Sigmoid colon (tissue), 7 donors: ENCODE data around the gene HPS1. TPM values are rescaled to one million over a fixed set of nuclear protein-coding genes. Genes with fewer than 3 reads are reported as not detected.
A peak's percentile ranks its signal among the peaks of the same experiment; 100 is the strongest.

ENCODE experiments used
- DNase-seq: peaks from one replicate; pipeline ENCODE4 v3.0.0-alpha.2; 2019
- H3K27ac ChIP-seq, 4 donors: fragments of 200-600 bp; sonication (generic); one replicate each; pipeline ENCODE4 v1.5.1; 2016 to 2019; ENCODE audit warnings: mild to moderate bottlenecking in 1 of 4
- H3K27me3 ChIP-seq, 3 donors: fragments of 200-600 bp; sonication (generic); one replicate each; pipeline ENCODE4 v1.5.1; 2019; ENCODE audit warnings: mild to moderate bottlenecking in 1 of 3
- H3K36me3 ChIP-seq, 4 donors: fragments of 200-600 bp; sonication (generic); one replicate each; pipeline ENCODE4 v1.5.1; 2016 to 2019
- H3K4me1 ChIP-seq, 4 donors: fragments of 200-600 bp; sonication (generic); one replicate each; pipeline ENCODE4 v1.5.1; 2017 to 2019
- H3K4me3 ChIP-seq, 4 donors: fragments of 200-600 bp; sonication (generic); one replicate each; pipeline ENCODE4 v1.5.1; 2017 to 2019; ENCODE audit warnings: mild to moderate bottlenecking in 2 of 4, moderate library complexity in 1 of 4
- H3K9me3 ChIP-seq, 4 donors: fragments of 200-600 bp in 3 of 4; sonication (generic) in 3 of 4; one replicate each; pipeline versions ENCODE4 v1.5.1 to v1.6.1; 2013 to 2019
- EP300 ChIP-seq, 4 donors: sonication (generic); formaldehyde crosslinking; IDR thresholded peaks; one replicate each; pipeline ENCODE4 v1.6.1; 2017; ENCODE audit warnings: antibody characterized with exemption in 4 of 4
- POLR2A ChIP-seq, 2 donors: fragments of 450-650 bp; IDR thresholded peaks; one replicate each; pipeline ENCODE4 v1.6.1; 2016; ENCODE audit warnings: antibody characterized with exemption in 2 of 2, mild to moderate bottlenecking in 2 of 2, moderate library complexity in 2 of 2
- POLR2AphosphoS5 ChIP-seq, 4 donors: sonication (generic); formaldehyde crosslinking; IDR thresholded peaks; one replicate each; pipeline ENCODE4 v1.6.1; 2017; ENCODE audit warnings: antibody characterized with exemption in 4 of 4
- WGBS, 2 donors: extraction: QIAGEN DNeasy Blood & Tissue Kit; methylation state at CpG; one replicate each; pipeline ENCODE4 v1.1.7; 2013; 5-methylcytosine and 5-hydroxymethylcytosine counted together
- intact Hi-C: fragments of 100-400 bp; cut with DNase I; formaldehyde crosslinking; loops from one replicate; pipeline ENCODE4 v1.15.1; 2023
- polyA plus RNA-seq, 3 donors: library from polyadenylated mRNA; stranded (reverse); fragments of 200-250 nt; gene quantifications; one replicate each; pipeline ENCODE4 v1.2.3, GENCODE V29; 2013
- total RNA-seq, 4 donors: library from RNA; depleted of rRNA; stranded (reverse); fragments of >200 nt; gene quantifications; one replicate each; pipeline ENCODE4 v1.1.0, GENCODE V29; 2016
- TF ChIP-seq, protein P1 (sequence below), 4 experiments: fragments of 450-650 bp in 3 of 4; fragments of 200-600 bp in 1 of 4; IDR thresholded peaks; one replicate each; pipeline ENCODE4 v1.5.1; 2016 to 2019; ENCODE audit warnings: antibody characterized with exemption in 4 of 4, mild to moderate bottlenecking in 3 of 4, moderate library complexity in 2 of 4
- donor health status: healthy with polysubstance abuse.
- donor health status: Bipolar disorder and iron deficiency.
- donor health status: healthy.

Gene HPS1
- total and polyA plus RNA-seq, 7 donors: 44.7 to 93.1 (median 70.7) TPM

DNA sequence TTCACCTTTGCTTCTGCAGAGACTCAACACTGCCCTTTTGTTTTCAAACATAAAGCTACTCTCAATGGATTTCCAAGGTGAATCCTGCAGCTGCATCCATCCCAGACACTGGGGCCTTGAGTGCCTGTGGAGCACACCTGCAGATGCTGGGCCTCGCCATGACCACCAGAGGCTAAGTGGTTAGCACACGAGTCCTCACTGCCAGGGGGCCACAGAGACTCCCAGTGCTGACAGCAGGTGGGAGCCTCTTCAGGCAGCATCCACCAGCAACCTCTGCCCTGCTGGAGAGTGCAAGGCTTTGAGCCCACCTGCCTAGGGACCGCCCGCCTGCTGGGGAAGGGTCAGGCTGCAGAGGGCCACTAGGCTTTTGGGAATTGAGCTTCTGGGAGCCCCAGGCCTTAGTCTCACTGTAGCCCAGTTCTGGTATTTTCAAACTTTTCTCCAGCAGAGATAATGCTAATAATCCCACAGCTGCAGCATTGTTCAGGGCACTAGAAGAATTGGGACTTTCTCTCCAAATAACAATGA is 9.4 kb upstream of the HPS1 start:
- Histone ChIP-seq H3K36me3 (no peaks in the 10 kb centered on the region), H3K27me3 (no peaks in the 10 kb centered on the region), H3K27ac (no peak overlapping the region), H3K4me3 (no peak overlapping the region), H3K4me1 (peaks cover 0 to 11% (median 8%) of the 10 kb centered on the region in 4 donors), H3K9me3 (no peaks in the 10 kb centered on the region)
- intact Hi-C loops: no loop called here
- WGBS, 2 donors: 94 to 95% methylated on average over 4 of the region's 4 CpGs
- no peak for DNase-seq
- TF ChIP-seq POLR2A (IDR thresholded peaks at IDR 0.05) (no peak), POLR2AphosphoS5 (IDR thresholded peaks at IDR 0.05) (no peak), EP300 (IDR thresholded peaks at IDR 0.05) (no peak)
- TF ChIP-seq, protein P1, sequence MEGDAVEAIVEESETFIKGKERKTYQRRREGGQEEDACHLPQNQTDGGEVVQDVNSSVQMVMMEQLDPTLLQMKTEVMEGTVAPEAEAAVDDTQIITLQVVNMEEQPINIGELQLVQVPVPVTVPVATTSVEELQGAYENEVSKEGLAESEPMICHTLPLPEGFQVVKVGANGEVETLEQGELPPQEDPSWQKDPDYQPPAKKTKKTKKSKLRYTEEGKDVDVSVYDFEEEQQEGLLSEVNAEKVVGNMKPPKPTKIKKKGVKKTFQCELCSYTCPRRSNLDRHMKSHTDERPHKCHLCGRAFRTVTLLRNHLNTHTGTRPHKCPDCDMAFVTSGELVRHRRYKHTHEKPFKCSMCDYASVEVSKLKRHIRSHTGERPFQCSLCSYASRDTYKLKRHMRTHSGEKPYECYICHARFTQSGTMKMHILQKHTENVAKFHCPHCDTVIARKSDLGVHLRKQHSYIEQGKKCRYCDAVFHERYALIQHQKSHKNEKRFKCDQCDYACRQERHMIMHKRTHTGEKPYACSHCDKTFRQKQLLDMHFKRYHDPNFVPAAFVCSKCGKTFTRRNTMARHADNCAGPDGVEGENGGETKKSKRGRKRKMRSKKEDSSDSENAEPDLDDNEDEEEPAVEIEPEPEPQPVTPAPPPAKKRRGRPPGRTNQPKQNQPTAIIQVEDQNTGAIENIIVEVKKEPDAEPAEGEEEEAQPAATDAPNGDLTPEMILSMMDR (IDR thresholded peaks at IDR 0.05): no peak

DNA sequence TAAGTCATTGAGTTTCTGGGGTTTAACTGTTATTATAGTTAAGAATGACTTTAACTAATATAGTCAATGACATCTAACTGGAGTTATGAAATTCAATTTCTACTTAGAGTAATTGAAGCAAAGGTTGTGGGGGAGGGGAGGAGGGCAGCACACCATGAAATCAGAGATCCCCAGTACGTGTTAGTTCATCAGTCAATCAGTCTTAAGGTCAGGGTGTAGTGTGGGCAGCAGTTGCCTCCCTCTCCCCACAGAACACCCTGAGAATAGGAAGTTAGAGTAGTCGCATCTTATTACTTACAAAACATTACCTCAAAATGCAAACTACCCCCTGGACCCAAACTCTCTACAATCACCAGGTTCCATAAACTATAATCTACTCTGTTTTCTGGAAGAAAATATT is 7.0 kb upstream of the HPS1 start:
- H3K27me3 ChIP-seq: no peaks in the 10 kb centered on the region
- H3K27ac ChIP-seq: no peak overlapping the region
- H3K9me3 ChIP-seq: no peaks in the 10 kb centered on the region
- no peak for DNase-seq
- intact Hi-C loops: no loop called here
- H3K36me3 ChIP-seq: no peaks in the 10 kb centered on the region
- no peak overlapping the region for H3K4me3 ChIP-seq
- no peak for TF ChIP-seq POLR2AphosphoS5 (IDR thresholded peaks at IDR 0.05)
- TF ChIP-seq, protein P1 (IDR thresholded peaks at IDR 0.05): no peak
- TF ChIP-seq POLR2A (IDR thresholded peaks at IDR 0.05): no peak
- no peak for TF ChIP-seq EP300 (IDR thresholded peaks at IDR 0.05)
- H3K4me1 ChIP-seq: no peaks in the 10 kb centered on the region
- 81 to 84% methylated on average over 2 of the region's 2 CpGs for WGBS, 2 donors

DNA sequence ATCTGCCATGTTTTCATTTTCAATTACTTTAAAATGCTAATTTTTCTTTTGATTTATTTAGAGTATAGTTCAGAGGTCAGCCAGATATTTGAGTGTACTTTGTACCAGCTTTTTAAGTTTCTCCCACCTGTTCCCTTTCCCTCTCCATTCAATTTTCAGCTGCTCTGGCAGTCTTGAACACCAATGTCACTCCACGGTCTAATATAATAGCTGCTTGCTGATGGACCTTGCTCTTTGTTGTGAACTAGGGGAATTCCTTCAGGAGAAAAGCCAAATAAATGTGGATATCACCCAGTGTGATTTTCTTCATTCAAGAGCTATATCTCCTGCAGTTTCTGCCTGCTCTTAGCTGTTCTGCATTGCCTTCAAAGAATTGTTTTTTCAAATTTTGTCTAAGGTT is 3.9 kb upstream of the HPS1 start:
- Histone ChIP-seq H3K4me3 (no peak overlapping the region), H3K9me3 (no peaks in the 10 kb centered on the region), H3K36me3 (no peaks in the 10 kb centered on the region), H3K4me1 (peaks cover 0 to 13% (median 8%) of the 10 kb centered on the region in 4 donors), H3K27ac (no peak overlapping the region), H3K27me3 (no peaks in the 10 kb centered on the region)
- no peak for DNase-seq
- WGBS, 2 donors: 19 to 67% methylated on average over 1 of the region's 1 CpG
- TF ChIP-seq POLR2AphosphoS5 (IDR thresholded peaks at IDR 0.05): no peak
- no peak for TF ChIP-seq EP300 (IDR thresholded peaks at IDR 0.05)
- TF ChIP-seq POLR2A (IDR thresholded peaks at IDR 0.05): no peak
- TF ChIP-seq, protein P1 (IDR thresholded peaks at IDR 0.05): no peak
- intact Hi-C loops: no loop called here

DNA sequence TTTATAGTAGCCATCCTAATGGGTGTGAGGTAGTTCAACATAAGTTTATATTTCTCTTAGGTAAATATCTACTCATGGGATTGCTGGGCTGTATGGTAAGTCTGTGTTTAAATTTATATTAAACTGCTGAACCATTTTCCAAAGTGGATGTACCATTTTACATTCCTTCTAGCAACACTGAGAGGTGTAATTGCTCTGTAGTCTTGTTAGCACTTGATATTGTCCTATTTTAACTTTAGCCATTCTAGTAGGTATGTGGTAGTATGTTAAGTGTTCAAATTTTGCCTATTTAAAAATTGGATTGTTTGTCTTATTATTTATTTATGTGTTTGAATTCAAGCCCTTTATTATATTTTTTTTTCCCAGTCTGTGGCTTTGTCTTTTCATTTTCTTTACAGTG is 2.6 kb upstream of the HPS1 start:
- TF ChIP-seq POLR2A (IDR thresholded peaks at IDR 0.05) (no peak), POLR2AphosphoS5 (IDR thresholded peaks at IDR 0.05) (no peak), EP300 (IDR thresholded peaks at IDR 0.05) (no peak)
- TF ChIP-seq, protein P1 (IDR thresholded peaks at IDR 0.05): no peak
- H3K4me3 ChIP-seq: no peak overlapping the region
- H3K9me3 ChIP-seq: no peaks in the 10 kb centered on the region
- H3K27me3 ChIP-seq: no peaks in the 10 kb centered on the region
- H3K4me1 ChIP-seq: peaks cover 0 to 23% (median 13%) of the 10 kb centered on the region in 4 donors
- H3K36me3 ChIP-seq: peaks cover 0 to 9% (median 7%) of the 10 kb centered on the region in 4 donors
- no peak overlapping the region for H3K27ac ChIP-seq
- intact Hi-C loops: no loop called here
- DNase-seq: no peak

DNA sequence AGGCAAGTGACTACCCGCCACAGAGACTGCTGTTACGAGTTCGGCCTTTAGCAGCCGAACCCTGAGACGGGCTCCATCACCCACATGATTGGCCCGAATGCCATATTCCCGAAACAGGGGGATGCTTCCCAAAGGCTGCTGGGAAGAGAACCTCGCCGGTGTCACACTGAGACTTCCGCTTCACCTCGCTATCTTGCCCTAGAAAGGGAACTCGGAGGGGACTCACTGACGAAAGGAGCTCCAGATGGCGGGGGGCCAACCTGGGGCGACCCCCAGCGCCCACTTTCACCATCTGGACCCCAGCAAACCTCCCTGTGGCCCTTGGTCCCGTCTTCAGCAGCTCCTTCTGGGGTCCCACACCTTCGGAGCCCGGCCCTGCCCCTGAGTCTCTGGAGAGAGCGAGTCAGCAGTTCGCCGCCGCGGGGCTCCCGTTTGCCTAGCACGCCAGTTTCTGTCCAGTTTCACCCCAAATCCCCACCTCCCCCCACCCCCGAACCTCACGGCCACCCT is 529 bp downstream of the HPS1 start:
- Histone ChIP-seq H3K4me1 (peaks cover 0 to 23% (median 13%) of the 10 kb centered on the region in 4 donors), H3K27ac (peak overlapping the region; percentile 88 to 95 (median 93)), H3K36me3 (peaks cover 4 to 36% (median 14%) of the 10 kb centered on the region in 4 donors), H3K4me3 (peak overlapping the region; percentile 66 to 96 (median 88)), H3K27me3 (no peaks in the 10 kb centered on the region), H3K9me3 (no peaks in the 10 kb centered on the region)
- peak; percentile 78 for DNase-seq
- WGBS, 2 donors: 2 to 4% methylated on average over 28 of the region's 28 CpGs
- intact Hi-C loops: no loop called here
- TF ChIP-seq POLR2A (IDR thresholded peaks at IDR 0.05): no peak
- TF ChIP-seq EP300 (IDR thresholded peaks at IDR 0.05): no peak
- no peak for TF ChIP-seq POLR2AphosphoS5 (IDR thresholded peaks at IDR 0.05)
- TF ChIP-seq, protein P1 (IDR thresholded peaks at IDR 0.05): no peak
